CD14-positive monocyte (primary cell): ENCODE results near the gene LRBA. TPM values are rescaled to one million over a fixed set of nuclear protein-coding genes. Genes with fewer than 3 reads are reported as not detected.

Source experiments
- DNase-seq, 3 donors: peaks; one replicate each; pipeline ENCODE4 v3.0.0-alpha.2; 2011 to 2022
- H2AFZ ChIP-seq: 2 replicates; pipeline ENCODE4 v1.6.0; 2012; ENCODE audit warnings: mild to moderate bottlenecking, low read depth, low read length, inconsistent platforms; ENCODE audit not compliant: insufficient read depth, poor library complexity, severe bottlenecking
- H3K27ac ChIP-seq, 2 donors: 1 replicate in 1 of 2; 2 replicates in 1 of 2; pipeline ENCODE4 v1.5.1; 2012 to 2013; ENCODE audit warnings: low read length in 2 of 2, control low read depth in 1 of 2, inconsistent platforms in 1 of 2, low read depth in 1 of 2, mild to moderate bottlenecking in 1 of 2
- H3K27me3 ChIP-seq, 2 donors: one replicate each; pipeline versions ENCODE4 v1.6.0 to v1.6.1; 2011 to 2013; ENCODE audit warnings: low read length in 2 of 2; ENCODE audit not compliant: control insufficient read depth in 2 of 2, insufficient read depth in 2 of 2
- H3K36me3 ChIP-seq, 2 donors: replicated peaks in 1 of 2; 1 replicate in 1 of 2; 2 replicates in 1 of 2; pipeline versions ENCODE4 v1.5.1 to v1.6.1; 2012 to 2013; ENCODE audit warnings: low read length in 2 of 2, control low read depth in 1 of 2, inconsistent platforms in 1 of 2, mild to moderate bottlenecking in 1 of 2; ENCODE audit not compliant: insufficient read depth in 2 of 2, control insufficient read depth in 1 of 2
- H3K4me1 ChIP-seq, 2 donors: 1 replicate in 1 of 2; 2 replicates in 1 of 2; pipeline versions ENCODE4 v1.5.1 to v1.6.1; 2012 to 2013; ENCODE audit warnings: low read length in 2 of 2, control low read depth in 1 of 2, inconsistent platforms in 1 of 2, mild to moderate bottlenecking in 1 of 2, moderate library complexity in 1 of 2; ENCODE audit not compliant: insufficient read depth in 2 of 2, control insufficient read depth in 1 of 2
- H3K4me2 ChIP-seq: replicated peaks from 2 replicates; pipeline ENCODE3; 2012; ENCODE audit warnings: low read length, moderate library complexity, mild to moderate bottlenecking; ENCODE audit not compliant: poor library complexity, severe bottlenecking; ENCODE audit errors: extremely low read depth
- H3K4me3 ChIP-seq, 3 experiments: fragments of 200-600 bp in 1 of 3; sonication (generic) in 1 of 3; replicated peaks in 1 of 3; 1 replicate in 2 of 3; 2 replicates in 1 of 3; pipeline ENCODE4 v1.5.1; 2011 to 2013; ENCODE audit warnings: low read length in 3 of 3, mild to moderate bottlenecking in 3 of 3, control low read depth in 2 of 3, low read depth in 2 of 3, inconsistent platforms in 1 of 3, moderate library complexity in 1 of 3
- H3K79me2 ChIP-seq: 2 replicates; pipeline ENCODE4 v1.6.0; 2012; ENCODE audit warnings: mild to moderate bottlenecking, control low read depth, inconsistent platforms, low read length, moderate library complexity; ENCODE audit not compliant: insufficient read depth
- H3K9ac ChIP-seq: 2 replicates; pipeline ENCODE4 v1.6.0; 2017; ENCODE audit warnings: low read length, mild to moderate bottlenecking; ENCODE audit not compliant: insufficient read depth, poor library complexity, severe bottlenecking
- H3K9me3 ChIP-seq, 2 donors: replicated peaks in 1 of 2; 1 replicate in 1 of 2; 2 replicates in 1 of 2; pipeline versions ENCODE4 v1.5.1 to v1.6.1; 2012 to 2013; ENCODE audit warnings: low read length in 2 of 2, control low read depth in 1 of 2; ENCODE audit not compliant: control insufficient read depth in 1 of 2, insufficient read depth in 1 of 2
- H4K20me1 ChIP-seq: 2 replicates; pipeline ENCODE4 v1.6.0; 2012; ENCODE audit warnings: mild to moderate bottlenecking, low read length, control low read depth, moderate library complexity; ENCODE audit not compliant: insufficient read depth
- H3K27ac Mint-ChIP-seq, 7 donors: one replicate each; pipeline ENCODE4 v1.8.0; 2020; ENCODE audit warnings: mild to moderate bottlenecking in 7 of 7, mixed read lengths in 7 of 7, moderate library complexity in 6 of 7, inconsistent platforms in 2 of 7
- H3K27me3 Mint-ChIP-seq, 3 donors: one replicate each; pipeline ENCODE4 v1.8.0; 2021 to 2022; ENCODE audit warnings: low read depth in 3 of 3, mild to moderate bottlenecking in 3 of 3, mixed read lengths in 3 of 3, moderate library complexity in 3 of 3, inconsistent platforms in 1 of 3
- H3K36me3 Mint-ChIP-seq, 2 donors: one replicate each; pipeline ENCODE4 v1.8.0; 2020; ENCODE audit warnings: mixed read lengths in 2 of 2, inconsistent platforms in 1 of 2, mild to moderate bottlenecking in 1 of 2
- H3K4me1 Mint-ChIP-seq: one replicate; pipeline ENCODE4 v1.8.0; 2020; ENCODE audit warnings: mild to moderate bottlenecking, mixed read lengths
- H3K4me3 Mint-ChIP-seq, 2 donors: one replicate each; pipeline ENCODE4 v1.8.0; 2020; ENCODE audit warnings: mild to moderate bottlenecking in 2 of 2, mixed read lengths in 2 of 2, moderate library complexity in 1 of 2
- H3K9me3 Mint-ChIP-seq, 7 donors: one replicate each; pipeline ENCODE4 v1.8.0; 2020 to 2022; ENCODE audit warnings: mixed read lengths in 7 of 7, mild to moderate bottlenecking in 6 of 7, moderate library complexity in 6 of 7, inconsistent platforms in 2 of 7
- CTCF ChIP-seq: fragments of 200-600 bp; IDR thresholded peaks from one replicate; pipeline ENCODE4 v1.8.0; 2022; ENCODE audit warnings: antibody characterized with exemption, mild to moderate bottlenecking
- WGBS: methylation state at CpG from one replicate; pipeline ENCODE4 v1.1.5; 2013; ENCODE audit warnings: missing lambda C conversion rate; ENCODE audit not compliant: insufficient coverage; 5-methylcytosine and 5-hydroxymethylcytosine counted together
- intact Hi-C, 2 donors: fragments of 100-400 bp; cut with micrococcal nuclease; formaldehyde crosslinking; loops; one replicate each; pipeline versions ENCODE4 v1.15.0 to v1.15.1; 2023
- polyA plus RNA-seq, 3 donors: library from polyadenylated mRNA; depleted of rRNA in 1 of 3; unstranded in 2 of 3; stranded (reverse) in 1 of 3; fragments of 300-500 nt in 2 of 3; fragments of >200 nt in 1 of 3; fragmentation: Illumina TruSeq in 2 of 3; gene quantifications; 1 replicate in 2 of 3; 2 replicates in 1 of 3; pipeline ENCODE4 v1.2.3, GENCODE V29; 2012 to 2021

LRBA gene
- polyA plus RNA-seq, 3 donors, result 1.5 to 5.5 (median 4.4) TPM

DNA sequence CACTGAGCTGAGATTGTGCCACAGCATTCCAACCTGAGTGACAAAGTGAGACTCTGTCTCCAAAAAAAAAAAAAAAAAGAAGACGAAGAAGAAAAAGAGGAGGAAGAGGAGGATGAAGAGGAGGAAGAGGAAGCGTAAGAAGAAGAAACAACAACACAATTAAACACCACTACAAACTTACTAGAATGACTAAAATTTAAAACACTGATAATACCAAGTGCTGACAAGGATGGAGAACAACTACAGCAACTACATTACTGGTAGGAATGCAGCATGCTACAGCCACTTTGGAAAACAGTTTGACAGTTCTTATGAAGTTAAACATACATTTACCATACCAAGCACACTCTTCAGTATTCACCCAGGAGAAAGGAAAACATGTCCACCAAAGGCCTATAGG is 24.1 kb downstream of the LRBA start:
- no peak overlapping the region for H3K4me2 ChIP-seq
- H3K27ac Mint-ChIP-seq, result peak overlapping the region in 1 of 7 donors; percentile 42
- H3K27ac ChIP-seq, result no peak overlapping the region
- no peak overlapping the region for H3K9ac ChIP-seq
- H2AFZ ChIP-seq, result no peak overlapping the region
- H4K20me1 ChIP-seq, result no peaks in the 10 kb centered on the region
- H3K4me3 Mint-ChIP-seq, result no peak overlapping the region
- peaks cover 3% of the 10 kb centered on the region for H3K79me2 ChIP-seq
- H3K9me3 Mint-ChIP-seq, result peaks cover 2 to 13% (median 5%) of the 10 kb centered on the region in 7 donors
- no CpG with 5 or more reads among the region's 2 CpGs for WGBS
- H3K27me3 ChIP-seq, result no peaks in the 10 kb centered on the region
- H3K4me3 ChIP-seq, result no peak overlapping the region
- peaks cover 0 to 10% of the 10 kb centered on the region in 2 donors for H3K9me3 ChIP-seq
- peaks cover 1% of the 10 kb centered on the region for H3K4me1 Mint-ChIP-seq
- no peak for TF ChIP-seq CTCF
- no peak for DNase-seq
- H3K36me3 ChIP-seq, result no peaks in the 10 kb centered on the region
- H3K27me3 Mint-ChIP-seq, result peaks cover 0 to 1% (median 0%) of the 10 kb centered on the region in 3 donors
- peaks cover 1 to 6% of the 10 kb centered on the region in 2 donors for H3K36me3 Mint-ChIP-seq
- intact Hi-C loops, result no loop called here
- no peaks in the 10 kb centered on the region for H3K4me1 ChIP-seq

- Mint-ChIP-seq H3K9me3 (peaks cover 2 to 13% (median 5%) of the 10 kb centered on the region in 7 donors), H3K4me1 (peaks cover 1% of the 10 kb centered on the region), H3K27me3 (peaks cover 0 to 1% (median 0%) of the 10 kb centered on the region in 3 donors), H3K36me3 (peaks cover 1 to 6% of the 10 kb centered on the region in 2 donors), H3K27ac (no peak overlapping the region), H3K4me3 (no peak overlapping the region)
- Histone ChIP-seq H3K36me3 (no peaks in the 10 kb centered on the region), H3K27ac (no peak overlapping the region), H3K4me3 (no peak overlapping the region), H3K4me1 (no peaks in the 10 kb centered on the region), H3K9ac (no peak overlapping the region), H3K4me2 (no peak overlapping the region), H3K79me2 (peaks cover 3% of the 10 kb centered on the region), H2AFZ (no peak overlapping the region), H3K27me3 (no peaks in the 10 kb centered on the region), H4K20me1 (no peaks in the 10 kb centered on the region), H3K9me3 (peaks cover 0 to 10% of the 10 kb centered on the region in 2 donors)
- no peak for TF ChIP-seq CTCF
- DNase-seq, result no peak
- WGBS, result no CpG with 5 or more reads among the region's 3 CpGs
- intact Hi-C loops, result no loop called here
Observed at GRCh38 chr4:150990250-150990649, 24.8 kb downstream of the LRBA start.
